CD4-positive, alpha-beta T cell treated with Interleukin-4 for 1 hour (primary cell): ENCODE results near the gene TDRKH.
"Not testable (repeated sequence)": the region's sequence is repeated elsewhere in the genome, so short reads cannot be mapped to it uniquely, and the experiment has no call there.

Experiments
- DNase-seq, 2 donors: peaks; one replicate each; pipeline ENCODE4 v3.0.0-alpha.2; 2020 to 2022

Gene TDRKH

GRCh38 chr1:151760597-151761385 is 29.5 kb downstream of the TDRKH start:
- DNase-seq = no peak

- DNase-seq = no peak
Measured at GRCh38 chr1:151759241-151759640, 31.1 kb downstream of the TDRKH start.

GRCh38 chr1:151756291-151756690 is 34.0 kb downstream of the TDRKH start:
- DNase-seq = no peak

- DNase-seq = no peak
Measured at GRCh38 chr1:151741516-151741915, 48.8 kb downstream of the TDRKH start.

- DNase-seq = no peak
Measured at GRCh38 chr1:151739590-151740355, 50.5 kb downstream of the TDRKH start.

GRCh38 chr1:151737479-151737878 is 52.8 kb downstream of the TDRKH start:
- DNase-seq = no peak

- no peak for DNase-seq
Measured at GRCh38 chr1:151737026-151737425, 53.3 kb downstream of the TDRKH start.

GRCh38 chr1:151733995-151734394 is 56.3 kb downstream of the TDRKH start:
- not testable (repeated sequence) for DNase-seq

- no peak for DNase-seq
Measured at GRCh38 chr1:151733126-151733525, 57.2 kb downstream of the TDRKH start.

GRCh38 chr1:151729966-151730291 is 60.4 kb downstream of the TDRKH start:
- no peak for DNase-seq

- DNase-seq = no peak
Measured at GRCh38 chr1:151729157-151729965, 60.9 kb downstream of the TDRKH start.

- DNase-seq = no peak
Measured at GRCh38 chr1:151728151-151729054, 61.9 kb downstream of the TDRKH start.

GRCh38 chr1:151723726-151724370 is 66.5 kb downstream of the TDRKH start:
- no peak for DNase-seq
